ENCODE data around the gene DUS1L.

- TF ChIP-seq CTCF (IDR thresholded peaks at IDR 0.05) = no peak
- no peak for TF ChIP-seq POLR2A (IDR thresholded peaks at IDR 0.05)
These were observed 47.8 kb upstream of the DUS1L start for GRCh38 chr17:82113422-82113821.
